Endothelial cell of umbilical vein (primary cell): Measurements from ENCODE around the gene GXYLT2.

Source experiments
- EZH2 ChIP-seq: IDR thresholded peaks from 2 replicates; pipeline ENCODE4 v1.6.1; 2012; ENCODE audit warnings: borderline replicate concordance, low read depth, mild to moderate bottlenecking, moderate library complexity, low read length, inconsistent platforms; ENCODE audit not compliant: severe bottlenecking
- FOS ChIP-seq: IDR thresholded peaks from 2 replicates; pipeline ENCODE4 v1.6.1; 2011; ENCODE audit warnings: mild to moderate bottlenecking, low read length, moderate library complexity, borderline replicate concordance; ENCODE audit not compliant: insufficient read depth
- GATA2 ChIP-seq: IDR thresholded peaks from 2 replicates; pipeline ENCODE4 v1.7.0; 2011; ENCODE audit warnings: low read depth, mild to moderate bottlenecking, moderate library complexity, mixed read lengths, low read length; ENCODE audit not compliant: insufficient read length, insufficient read depth
- JUN ChIP-seq: IDR thresholded peaks from 2 replicates; pipeline ENCODE4 v1.6.1; 2011; ENCODE audit warnings: borderline replicate concordance, low read depth; ENCODE audit not compliant: insufficient read length, insufficient read depth
- MYC ChIP-seq: IDR thresholded peaks from one replicate; pipeline ENCODE4 v1.6.1; 2011; ENCODE audit warnings: mild to moderate bottlenecking, low read depth, low read length
- POLR2A ChIP-seq: IDR thresholded peaks from 2 replicates; pipeline ENCODE4 v1.6.1; 2012; ENCODE audit warnings: low read depth, mild to moderate bottlenecking, control low read depth, low read length
- POLR2AphosphoS5 ChIP-seq: IDR thresholded peaks from 2 replicates; pipeline ENCODE4 v1.6.1; 2012; ENCODE audit warnings: low read depth, mild to moderate bottlenecking, control low read depth, low read length, moderate library complexity; ENCODE audit not compliant: insufficient read depth
- TF ChIP-seq, protein P1 (sequence below), 2 donors: IDR thresholded peaks; 1 replicate in 1 of 2; 2 replicates in 1 of 2; pipeline ENCODE4 v1.5.1; 2011; ENCODE audit warnings: low read length in 2 of 2, mild to moderate bottlenecking in 2 of 2, moderate library complexity in 2 of 2, control low read depth in 1 of 2, inconsistent platforms in 1 of 2, low read depth in 1 of 2; ENCODE audit not compliant: insufficient read depth in 1 of 2; ENCODE audit errors: extremely low read depth in 1 of 2
- TF ChIP-seq, protein P2 (sequence below): IDR thresholded peaks from 2 replicates; pipeline ENCODE4 v1.6.1; 2011; ENCODE audit not compliant: insufficient read depth, insufficient read length

DNA sequence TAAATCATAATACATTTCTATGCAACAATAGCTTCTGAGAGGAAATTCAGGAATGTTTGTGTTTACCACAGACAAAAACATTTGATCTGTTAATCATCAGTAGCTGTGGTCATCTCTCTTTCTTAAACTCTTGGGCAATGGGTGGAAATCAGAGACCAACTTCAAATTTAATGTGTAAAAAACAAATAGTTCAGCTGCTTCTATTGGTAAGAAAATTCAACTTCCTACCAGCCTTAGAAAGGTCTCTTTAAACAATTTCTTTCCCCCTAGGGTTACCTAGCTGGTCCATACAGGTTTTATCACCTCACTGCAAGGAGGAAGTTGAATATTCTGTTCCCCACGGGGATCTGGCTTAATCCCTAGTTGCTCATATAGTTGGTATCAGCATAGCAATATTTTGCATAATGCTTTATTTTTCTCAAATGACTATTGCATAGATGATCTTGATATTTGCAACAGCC is 88.5 kb downstream of the GXYLT2 start:
- TF ChIP-seq POLR2A (no peak), EZH2 (no peak), POLR2AphosphoS5 (no peak), JUN (no peak), GATA2 (no peak), FOS (no peak), MYC (no peak)
- TF ChIP-seq, protein P1, sequence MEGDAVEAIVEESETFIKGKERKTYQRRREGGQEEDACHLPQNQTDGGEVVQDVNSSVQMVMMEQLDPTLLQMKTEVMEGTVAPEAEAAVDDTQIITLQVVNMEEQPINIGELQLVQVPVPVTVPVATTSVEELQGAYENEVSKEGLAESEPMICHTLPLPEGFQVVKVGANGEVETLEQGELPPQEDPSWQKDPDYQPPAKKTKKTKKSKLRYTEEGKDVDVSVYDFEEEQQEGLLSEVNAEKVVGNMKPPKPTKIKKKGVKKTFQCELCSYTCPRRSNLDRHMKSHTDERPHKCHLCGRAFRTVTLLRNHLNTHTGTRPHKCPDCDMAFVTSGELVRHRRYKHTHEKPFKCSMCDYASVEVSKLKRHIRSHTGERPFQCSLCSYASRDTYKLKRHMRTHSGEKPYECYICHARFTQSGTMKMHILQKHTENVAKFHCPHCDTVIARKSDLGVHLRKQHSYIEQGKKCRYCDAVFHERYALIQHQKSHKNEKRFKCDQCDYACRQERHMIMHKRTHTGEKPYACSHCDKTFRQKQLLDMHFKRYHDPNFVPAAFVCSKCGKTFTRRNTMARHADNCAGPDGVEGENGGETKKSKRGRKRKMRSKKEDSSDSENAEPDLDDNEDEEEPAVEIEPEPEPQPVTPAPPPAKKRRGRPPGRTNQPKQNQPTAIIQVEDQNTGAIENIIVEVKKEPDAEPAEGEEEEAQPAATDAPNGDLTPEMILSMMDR (IDR thresholded peaks at IDR 0.05; ENCODE audit: extremely low read depth in 1 of 2, insufficient read depth in 1 of 2, low read depth in 1 of 2, low read length in 2 of 2): no peak
- TF ChIP-seq, protein P2, sequence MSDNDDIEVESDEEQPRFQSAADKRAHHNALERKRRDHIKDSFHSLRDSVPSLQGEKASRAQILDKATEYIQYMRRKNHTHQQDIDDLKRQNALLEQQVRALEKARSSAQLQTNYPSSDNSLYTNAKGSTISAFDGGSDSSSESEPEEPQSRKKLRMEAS: no peak
